Tibial artery (tissue), 4 donors: ENCODE data around the gene TENT5A.

Experiments used
- DNase-seq, 2 donors: peaks; one replicate each; pipeline ENCODE4 v3.0.0-alpha.2; 2019
- H3K27ac ChIP-seq, 2 donors: fragments of 200-600 bp; sonication (generic) in 1 of 2; 1 replicate in 1 of 2; 2 replicates in 1 of 2; pipeline ENCODE4 v1.5.1; 2018 to 2019; ENCODE audit warnings: mild to moderate bottlenecking in 1 of 2
- H3K27me3 ChIP-seq, 2 donors: fragments of 200-600 bp; sonication (generic) in 1 of 2; one replicate each; pipeline versions ENCODE4 v1.5.1 to v1.6.0; 2016 to 2019
- H3K36me3 ChIP-seq, 3 donors: fragments of 200-600 bp; sonication (generic) in 2 of 3; one replicate each; pipeline ENCODE4 v1.5.1; 2016 to 2019; ENCODE audit warnings: mild to moderate bottlenecking in 2 of 3
- H3K4me1 ChIP-seq, 4 donors: fragments of 200-600 bp; sonication (generic) in 2 of 4; 1 replicate in 3 of 4; 2 replicates in 1 of 4; pipeline ENCODE4 v1.5.1; 2016 to 2019
- H3K4me3 ChIP-seq, 2 donors: fragments of 200-600 bp; sonication (generic) in 1 of 2; 1 replicate in 1 of 2; 2 replicates in 1 of 2; pipeline ENCODE4 v1.5.1; 2018 to 2019; ENCODE audit warnings: mild to moderate bottlenecking in 2 of 2
- H3K9me3 ChIP-seq, 3 donors: fragments of 200-600 bp; sonication (generic) in 1 of 3; one replicate each; pipeline ENCODE4 v1.5.1; 2016 to 2019
- CTCF ChIP-seq, 2 experiments: fragments of 200-600 bp in 1 of 2; fragments of 450-650 bp in 1 of 2; IDR thresholded peaks; one replicate each; pipeline ENCODE4 v1.5.1; 2017 to 2019; ENCODE audit warnings: antibody characterized with exemption in 2 of 2, mild to moderate bottlenecking in 1 of 2, moderate library complexity in 1 of 2
- intact Hi-C: fragments of 100-400 bp; cut with DNase I; formaldehyde crosslinking; loops from one replicate; pipeline ENCODE4 v1.15.0; 2023; ENCODE audit warnings: low total_unique reads

Gene TENT5A

GRCh38 chr6:81725127-81725526 lies 27.4 kb downstream of the TENT5A start:
- Histone ChIP-seq H3K27me3 (no peaks in the 10 kb centered on the region), H3K36me3 (no peaks in the 10 kb centered on the region), H3K9me3 (no peaks in the 10 kb centered on the region), H3K27ac (no peak overlapping the region), H3K4me3 (no peak overlapping the region), H3K4me1 (no peaks in the 10 kb centered on the region)
- intact Hi-C loops: no loop called here
- DNase-seq: no peak
- no peak for TF ChIP-seq CTCF (IDR thresholded peaks at IDR 0.05)

GRCh38 chr6:81722506-81723223 lies 29.8 kb downstream of the TENT5A start:
- H3K4me3 ChIP-seq: no peak overlapping the region

GRCh38 chr6:81720427-81720826 lies 32.1 kb downstream of the TENT5A start:
- H3K4me1 ChIP-seq: no peaks in the 10 kb centered on the region
- no peaks in the 10 kb centered on the region for H3K27me3 ChIP-seq
- intact Hi-C loops: no loop called here
- no peak for TF ChIP-seq CTCF (IDR thresholded peaks at IDR 0.05)
- H3K9me3 ChIP-seq: no peaks in the 10 kb centered on the region
- no peak for DNase-seq
- no peak overlapping the region for H3K4me3 ChIP-seq
- no peak overlapping the region for H3K27ac ChIP-seq
- no peaks in the 10 kb centered on the region for H3K36me3 ChIP-seq

More at GRCh38 chr6:81722506-81723223, 29.8 kb downstream of the TENT5A start:
- Histone ChIP-seq H3K27ac (no peak overlapping the region), H3K4me1 (no peaks in the 10 kb centered on the region), H3K9me3 (no peaks in the 10 kb centered on the region), H3K27me3 (no peaks in the 10 kb centered on the region), H3K36me3 (no peaks in the 10 kb centered on the region)
- DNase-seq: no peak
- no peak for TF ChIP-seq CTCF (IDR thresholded peaks at IDR 0.05)
- intact Hi-C loops: no loop called here

GRCh38 chr6:81718126-81718525 lies 34.4 kb downstream of the TENT5A start:
- Histone ChIP-seq H3K27ac (no peak overlapping the region), H3K4me1 (no peaks in the 10 kb centered on the region), H3K27me3 (no peaks in the 10 kb centered on the region), H3K9me3 (no peaks in the 10 kb centered on the region), H3K36me3 (no peaks in the 10 kb centered on the region), H3K4me3 (no peak overlapping the region)
- TF ChIP-seq CTCF (IDR thresholded peaks at IDR 0.05): no peak
- DNase-seq: no peak
- intact Hi-C loops: no loop called here

- intact Hi-C loops: no loop called here
- DNase-seq: no peak
- H3K27ac ChIP-seq: no peak overlapping the region
- no peaks in the 10 kb centered on the region for H3K4me1 ChIP-seq
- no peak for TF ChIP-seq CTCF (IDR thresholded peaks at IDR 0.05)
- no peaks in the 10 kb centered on the region for H3K9me3 ChIP-seq
- H3K27me3 ChIP-seq: no peaks in the 10 kb centered on the region
- H3K4me3 ChIP-seq: no peak overlapping the region
- no peaks in the 10 kb centered on the region for H3K36me3 ChIP-seq
Measured at GRCh38 chr6:81714684-81715083, 37.8 kb downstream of the TENT5A start.

- no peak overlapping the region for H3K27ac ChIP-seq
Measured at GRCh38 chr6:81713205-81713604, 39.3 kb downstream of the TENT5A start.

More at GRCh38 chr6:81713205-81713604, 39.3 kb downstream of the TENT5A start:
- no peak overlapping the region for H3K4me3 ChIP-seq
- DNase-seq: no peak
- intact Hi-C loops: no loop called here
- H3K27me3 ChIP-seq: no peaks in the 10 kb centered on the region
- no peaks in the 10 kb centered on the region for H3K4me1 ChIP-seq
- TF ChIP-seq CTCF (IDR thresholded peaks at IDR 0.05): no peak
- no peaks in the 10 kb centered on the region for H3K36me3 ChIP-seq
- no peaks in the 10 kb centered on the region for H3K9me3 ChIP-seq
